GM10847 (cell line): ENCODE results near the gene SRP54.

Experiments used
- POLR2A ChIP-seq: IDR thresholded peaks from 2 replicates; pipeline ENCODE4 v1.6.1; 2011; ENCODE audit not compliant: insufficient read length; ENCODE audit errors: extremely low read depth

The SRP54 gene

DNA sequence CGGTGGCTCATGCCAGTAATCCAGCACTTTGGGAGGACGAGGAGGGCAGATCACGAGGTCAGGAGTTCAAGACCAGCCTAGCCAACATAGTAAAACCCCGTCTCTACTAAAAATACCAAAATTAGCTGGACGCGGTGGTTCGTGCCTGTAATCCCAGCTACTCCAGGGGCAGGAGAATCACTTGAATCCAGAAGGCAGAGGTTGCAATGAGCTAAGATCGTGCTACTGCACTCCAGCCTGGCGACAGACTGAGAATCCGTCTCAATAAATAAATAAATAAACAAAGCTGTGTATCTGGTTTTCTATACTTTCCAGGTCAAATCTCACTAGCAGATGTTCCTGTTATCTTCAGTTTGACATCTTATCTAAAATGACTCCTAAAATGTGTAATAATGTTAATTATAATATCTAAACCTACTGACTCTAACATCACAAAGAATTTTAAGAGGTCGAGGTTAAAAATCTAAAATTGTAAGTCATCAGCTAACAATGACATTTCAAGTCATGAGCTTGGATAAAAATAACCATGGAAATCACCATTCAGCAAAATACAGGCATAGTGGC, 2.4 kb upstream of the SRP54 start:
- no peak for TF ChIP-seq POLR2A

DNA sequence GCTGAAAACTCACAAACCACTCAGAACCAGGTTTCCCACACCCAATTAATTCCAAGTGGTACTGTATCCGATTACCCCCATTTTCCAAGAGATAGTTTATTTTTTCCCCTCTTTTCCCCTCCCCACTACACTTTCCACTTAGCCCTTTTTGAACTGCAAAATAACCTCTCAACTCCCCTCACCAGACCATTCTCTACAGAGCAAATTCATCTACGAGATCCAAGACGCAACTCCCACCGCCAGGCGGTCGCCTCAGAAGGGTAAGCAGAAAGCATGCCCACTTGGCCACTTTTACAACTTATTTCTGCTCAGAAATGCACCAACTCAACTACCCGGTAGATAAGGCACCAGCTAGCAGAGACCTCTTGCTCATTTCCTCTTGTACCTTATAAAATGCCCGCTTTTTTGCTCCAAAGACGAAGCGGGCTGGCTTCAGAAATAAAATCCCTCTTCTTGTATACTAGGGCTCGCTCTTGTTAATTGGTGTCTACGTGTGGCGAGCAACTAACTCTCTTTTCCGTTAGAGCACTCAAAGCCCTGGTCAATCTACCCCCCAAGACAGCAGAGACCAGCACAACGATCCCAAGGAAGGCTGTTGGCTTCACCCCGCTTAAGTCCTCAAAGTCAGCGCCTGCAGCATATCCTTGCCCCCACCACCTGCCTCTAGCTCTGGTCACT, 910 bp upstream of the SRP54 start:
- no peak for TF ChIP-seq POLR2A

GRCh38 chr14:34983148-34983760, 462 bp downstream of the SRP54 start:
- no peak for TF ChIP-seq POLR2A

DNA sequence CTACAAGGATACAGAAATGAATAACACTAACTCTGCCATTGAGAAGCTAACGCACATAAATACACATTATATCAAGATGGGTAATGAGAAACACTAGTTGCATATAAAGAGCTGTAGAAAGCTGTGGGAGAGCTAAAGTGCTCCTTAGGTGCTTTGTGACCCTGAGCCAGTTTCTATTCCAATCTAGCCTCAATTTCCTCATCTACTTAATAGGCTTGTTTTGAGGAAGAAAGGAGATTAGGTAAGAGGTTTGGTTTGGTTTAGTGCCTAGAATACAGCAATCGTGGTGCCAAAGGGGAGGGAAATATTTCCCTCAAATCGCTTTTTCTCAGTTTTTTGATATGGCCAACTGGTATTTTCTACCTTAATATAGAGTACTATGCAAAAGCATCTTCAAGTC, 994 bp downstream of the SRP54 start:
- no peak for TF ChIP-seq POLR2A

DNA sequence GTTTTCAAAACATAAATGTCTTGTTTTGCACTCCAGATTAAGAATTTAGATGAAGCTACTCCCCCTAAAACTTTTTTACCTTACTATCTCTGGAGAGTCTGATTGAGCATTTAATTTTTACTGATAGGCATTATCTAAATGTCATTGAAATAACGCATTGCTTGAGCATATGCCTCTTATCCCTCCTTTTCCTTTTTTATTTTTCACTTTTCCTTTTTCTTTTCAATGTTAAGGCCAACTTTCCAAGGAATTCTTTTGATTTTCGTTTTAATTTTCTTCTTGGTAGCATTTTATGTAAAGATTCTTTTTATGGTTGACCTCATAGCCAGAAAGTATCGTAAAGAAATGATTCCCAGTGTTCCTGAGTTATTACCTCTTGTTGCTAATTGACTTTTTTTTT, 2.9 kb downstream of the SRP54 start:
- no peak for TF ChIP-seq POLR2A

- no peak for TF ChIP-seq POLR2A
Measured at GRCh38 chr14:34987180-34987579, 4.4 kb downstream of the SRP54 start.

GRCh38 chr14:34989762-34990161, 7.0 kb downstream of the SRP54 start:
- no peak for TF ChIP-seq POLR2A

- no peak for TF ChIP-seq POLR2A
Measured at GRCh38 chr14:34993426-34993825, 10.6 kb downstream of the SRP54 start.

- TF ChIP-seq POLR2A = no peak
Measured at GRCh38 chr14:34994668-34995067, 11.9 kb downstream of the SRP54 start.

GRCh38 chr14:34997762-34998161, 15.0 kb downstream of the SRP54 start:
- no peak for TF ChIP-seq POLR2A

- no peak for TF ChIP-seq POLR2A
Measured at GRCh38 chr14:34999500-34999899, 16.7 kb downstream of the SRP54 start.

DNA sequence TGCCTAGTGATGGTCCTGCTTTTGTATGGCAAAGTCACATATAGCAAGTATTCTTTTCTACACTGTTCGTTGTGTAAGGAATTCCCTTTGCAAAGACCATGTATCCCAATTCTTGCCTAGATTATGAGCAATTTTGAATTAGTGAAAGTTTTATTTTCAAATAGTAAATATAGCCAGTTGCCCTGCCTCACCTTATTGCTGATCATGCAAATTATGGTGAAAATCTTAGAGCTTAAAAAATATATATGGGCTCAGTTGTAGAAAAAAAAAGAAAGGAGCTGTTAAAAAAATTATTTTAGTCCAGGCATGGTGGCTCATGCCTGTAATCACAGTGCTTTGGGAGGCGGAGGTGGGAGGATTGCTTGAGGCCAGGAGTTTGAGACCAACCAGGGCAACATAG, 18.8 kb downstream of the SRP54 start:
- TF ChIP-seq POLR2A = no peak

- no peak for TF ChIP-seq POLR2A
Measured at GRCh38 chr14:35004839-35005238, 22.0 kb downstream of the SRP54 start.

DNA sequence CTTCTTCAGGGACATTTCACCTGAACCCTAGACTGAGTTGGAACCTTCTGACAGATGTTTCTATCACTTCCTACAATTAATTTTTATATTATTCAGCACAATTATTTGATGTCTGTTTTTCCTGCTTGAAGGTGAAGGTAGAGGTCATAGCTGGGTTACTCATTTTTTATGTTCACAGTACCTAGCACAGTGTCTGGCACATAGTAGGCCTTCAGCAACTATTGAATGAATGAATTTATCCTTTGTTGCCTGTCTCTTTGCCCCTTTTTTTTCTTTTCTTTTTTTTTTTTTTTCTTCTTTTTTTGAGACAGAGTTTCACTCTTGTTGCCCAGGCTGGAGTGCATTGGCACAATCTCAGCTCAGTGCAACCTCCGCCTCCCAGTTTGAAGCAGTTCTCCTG, 33.8 kb downstream of the SRP54 start:
- no peak for TF ChIP-seq POLR2A

GRCh38 chr14:35020713-35021112, 37.9 kb downstream of the SRP54 start:
- TF ChIP-seq POLR2A = no peak

DNA sequence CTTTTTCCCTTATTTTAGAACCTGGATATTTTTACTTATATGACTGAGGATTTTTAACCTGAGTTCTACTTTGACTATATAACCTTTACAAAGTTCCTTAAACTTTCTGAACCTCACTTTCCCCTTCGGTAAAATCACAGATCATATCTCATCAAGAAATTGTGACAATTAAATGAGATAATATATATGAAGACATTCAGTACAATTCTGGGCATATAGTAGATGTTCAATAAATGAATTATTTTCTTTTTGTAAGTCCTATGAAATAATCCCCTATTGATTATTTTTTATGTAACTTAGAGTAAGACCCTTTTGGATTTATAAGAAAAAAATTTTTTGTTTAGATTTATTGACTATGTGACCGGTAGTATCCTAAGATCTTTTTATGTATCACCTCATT, 45.6 kb downstream of the SRP54 start:
- no peak for TF ChIP-seq POLR2A

GRCh38 chr14:35032562-35032961, 49.8 kb downstream of the SRP54 start:
- TF ChIP-seq POLR2A = no peak
